Stomach (tissue), 9 donors: Measurements from ENCODE around the gene HMGCR. TPM values are rescaled to one million over a fixed set of nuclear protein-coding genes. Genes with fewer than 3 reads are reported as not detected.

Source experiments
- DNase-seq, 2 donors: peaks; one replicate each; pipeline versions ENCODE4 v3.0.0 to v3.0.0-alpha.2; 2013 to 2019
- H3K27ac ChIP-seq, 5 donors: fragments of 200-600 bp in 4 of 5; sonication (generic) in 4 of 5; one replicate each; pipeline ENCODE4 v1.5.1; 2013 to 2019; ENCODE audit warnings: mild to moderate bottlenecking in 1 of 5, moderate library complexity in 1 of 5
- H3K27me3 ChIP-seq, 3 donors: fragments of 200-600 bp; sonication (generic); one replicate each; pipeline ENCODE4 v1.5.1; 2017 to 2019; ENCODE audit warnings: mixed run types in 1 of 3
- H3K36me3 ChIP-seq, 4 donors: fragments of 200-600 bp; sonication (generic); 1 replicate in 3 of 4; 2 replicates in 1 of 4; pipeline ENCODE4 v1.5.1; 2016 to 2019
- H3K4me1 ChIP-seq, 4 donors: fragments of 200-600 bp; sonication (generic); one replicate each; pipeline ENCODE4 v1.5.1; 2016 to 2019
- H3K4me3 ChIP-seq, 4 donors: fragments of 200-600 bp; sonication (generic) in 3 of 4; one replicate each; pipeline ENCODE4 v1.5.1; 2016 to 2019; ENCODE audit warnings: mild to moderate bottlenecking in 1 of 4
- H3K9me3 ChIP-seq, 4 donors: fragments of 200-600 bp; sonication (generic); one replicate each; pipeline ENCODE4 v1.5.1; 2016 to 2019
- EP300 ChIP-seq: sonication (generic); formaldehyde crosslinking; IDR thresholded peaks from one replicate; pipeline ENCODE4 v1.6.1; 2017; ENCODE audit warnings: antibody characterized with exemption
- POLR2A ChIP-seq, 4 donors: fragments of 450-650 bp; IDR thresholded peaks; one replicate each; pipeline ENCODE4 v1.6.1; 2016; ENCODE audit warnings: antibody characterized with exemption in 4 of 4, control low read depth in 2 of 4, mild to moderate bottlenecking in 1 of 4, moderate library complexity in 1 of 4
- POLR2AphosphoS5 ChIP-seq, 3 donors: sonication (generic); formaldehyde crosslinking; IDR thresholded peaks; one replicate each; pipeline ENCODE4 v1.6.1; 2016; ENCODE audit warnings: antibody characterized with exemption in 3 of 3
- whole genome bisulfite sequencing, 5 donors: extraction: QIAGEN DNeasy Blood & Tissue Kit in 3 of 5; methylation state at CpG; one replicate each; pipeline versions ENCODE4 v1.1.5 to v1.1.7; 2013 to 2018; 5-methylcytosine and 5-hydroxymethylcytosine counted together
- intact Hi-C: fragments of 100-400 bp; cut with DNase I; formaldehyde crosslinking; loops from one replicate; pipeline ENCODE4 v1.15.1; 2023; ENCODE audit warnings: low total_unique reads
- polyA plus RNA-seq, 3 donors: library from polyadenylated mRNA; stranded (reverse); fragments of 200-250 nt; gene quantifications; one replicate each; pipeline ENCODE4 v1.2.3, GENCODE V29; 2013
- total RNA-seq, 5 donors: library from RNA; depleted of rRNA; stranded (reverse); fragments of >200 nt; gene quantifications; one replicate each; pipeline versions ENCODE4 v1.1.0 to v1.2.3, GENCODE V29; 2014 to 2016
- TF ChIP-seq, protein P1 (sequence below), 7 experiments: fragments of 450-650 bp in 4 of 7; fragments of 200-600 bp in 3 of 7; sonication (generic) in 3 of 7; IDR thresholded peaks; one replicate each; pipeline ENCODE4 v1.5.1; 2016 to 2019; ENCODE audit warnings: antibody characterized with exemption in 7 of 7, control low read depth in 2 of 7, mild to moderate bottlenecking in 1 of 7
- donor health status: healthy with polysubstance abuse.
- donor health status: Bipolar disorder and iron deficiency.
- donor health status: healthy.

The HMGCR gene
- total and polyA plus RNA-seq, 8 donors, result 6.0 to 72.5 (median 25.4) TPM

DNA sequence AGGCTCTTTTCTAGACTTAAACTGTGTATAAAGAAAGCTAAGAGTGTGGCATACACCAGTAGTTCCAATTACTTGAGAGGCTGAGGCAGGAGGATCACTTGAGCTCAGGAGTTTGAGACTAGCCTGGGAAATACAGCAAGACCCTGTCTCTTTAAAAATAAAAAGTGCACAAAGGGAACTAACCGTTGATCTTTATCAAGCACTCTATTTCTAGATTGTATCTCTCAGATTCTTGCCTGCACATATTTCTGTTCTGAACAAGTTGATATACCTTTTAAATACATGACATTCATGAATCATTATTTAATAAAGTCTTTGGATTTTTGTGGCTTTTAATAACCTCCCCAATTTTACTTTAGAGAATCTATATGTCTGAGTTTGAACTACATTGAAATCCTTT lies 47.2 kb downstream of the HMGCR start:
- H3K27ac ChIP-seq, result no peak overlapping the region
- no peak for DNase-seq
- TF ChIP-seq POLR2A (IDR thresholded peaks at IDR 0.05) (no peak), EP300 (no peak), POLR2AphosphoS5 (IDR thresholded peaks at IDR 0.05) (no peak)
- TF ChIP-seq, protein P1, sequence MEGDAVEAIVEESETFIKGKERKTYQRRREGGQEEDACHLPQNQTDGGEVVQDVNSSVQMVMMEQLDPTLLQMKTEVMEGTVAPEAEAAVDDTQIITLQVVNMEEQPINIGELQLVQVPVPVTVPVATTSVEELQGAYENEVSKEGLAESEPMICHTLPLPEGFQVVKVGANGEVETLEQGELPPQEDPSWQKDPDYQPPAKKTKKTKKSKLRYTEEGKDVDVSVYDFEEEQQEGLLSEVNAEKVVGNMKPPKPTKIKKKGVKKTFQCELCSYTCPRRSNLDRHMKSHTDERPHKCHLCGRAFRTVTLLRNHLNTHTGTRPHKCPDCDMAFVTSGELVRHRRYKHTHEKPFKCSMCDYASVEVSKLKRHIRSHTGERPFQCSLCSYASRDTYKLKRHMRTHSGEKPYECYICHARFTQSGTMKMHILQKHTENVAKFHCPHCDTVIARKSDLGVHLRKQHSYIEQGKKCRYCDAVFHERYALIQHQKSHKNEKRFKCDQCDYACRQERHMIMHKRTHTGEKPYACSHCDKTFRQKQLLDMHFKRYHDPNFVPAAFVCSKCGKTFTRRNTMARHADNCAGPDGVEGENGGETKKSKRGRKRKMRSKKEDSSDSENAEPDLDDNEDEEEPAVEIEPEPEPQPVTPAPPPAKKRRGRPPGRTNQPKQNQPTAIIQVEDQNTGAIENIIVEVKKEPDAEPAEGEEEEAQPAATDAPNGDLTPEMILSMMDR (IDR thresholded peaks at IDR 0.05), result no peak
- H3K36me3 ChIP-seq, result peaks cover 24 to 98% (median 96%) of the 10 kb centered on the region in 4 donors
- 43 to 53% (median 47%) methylated on average over 1 of the region's 1 CpG for WGBS, 5 donors
- no peak overlapping the region for H3K4me3 ChIP-seq
- no peaks in the 10 kb centered on the region for H3K4me1 ChIP-seq
- intact Hi-C loops, result no loop called here
- H3K27me3 ChIP-seq, result no peaks in the 10 kb centered on the region
- H3K9me3 ChIP-seq, result no peaks in the 10 kb centered on the region

DNA sequence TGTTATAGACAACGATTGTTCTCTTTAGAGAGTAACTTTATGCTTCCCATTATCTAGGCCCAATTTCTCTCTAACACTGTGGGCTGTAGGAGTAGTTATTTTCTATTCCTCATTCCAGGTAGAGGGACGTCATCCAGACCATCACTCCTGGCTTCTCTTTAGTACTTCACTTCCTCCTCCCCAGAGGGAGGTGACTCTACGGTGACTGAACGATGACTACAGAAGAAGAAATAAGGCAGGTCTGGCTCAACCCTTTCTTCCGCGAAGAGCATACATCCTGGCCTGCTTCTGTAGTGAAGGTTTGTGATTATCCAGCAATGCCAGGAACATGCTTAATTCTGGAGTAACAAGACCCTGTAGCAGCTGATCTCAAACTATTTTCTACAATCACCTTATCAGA lies 50.8 kb downstream of the HMGCR start:
- no peaks in the 10 kb centered on the region for H3K9me3 ChIP-seq
- TF ChIP-seq EP300 (no peak), POLR2AphosphoS5 (IDR thresholded peaks at IDR 0.05) (no peak), POLR2A (IDR thresholded peaks at IDR 0.05) (no peak)
- TF ChIP-seq, protein P1 (IDR thresholded peaks at IDR 0.05), result no peak
- 88 to 97% (median 90%) methylated on average over 6 of the region's 6 CpGs for WGBS, 5 donors
- no peaks in the 10 kb centered on the region for H3K4me1 ChIP-seq
- no peaks in the 10 kb centered on the region for H3K27me3 ChIP-seq
- peaks cover 20 to 89% (median 73%) of the 10 kb centered on the region in 4 donors for H3K36me3 ChIP-seq
- no peak for DNase-seq
- H3K4me3 ChIP-seq, result no peak overlapping the region
- intact Hi-C loops, result no loop called here
- H3K27ac ChIP-seq, result no peak overlapping the region

DNA sequence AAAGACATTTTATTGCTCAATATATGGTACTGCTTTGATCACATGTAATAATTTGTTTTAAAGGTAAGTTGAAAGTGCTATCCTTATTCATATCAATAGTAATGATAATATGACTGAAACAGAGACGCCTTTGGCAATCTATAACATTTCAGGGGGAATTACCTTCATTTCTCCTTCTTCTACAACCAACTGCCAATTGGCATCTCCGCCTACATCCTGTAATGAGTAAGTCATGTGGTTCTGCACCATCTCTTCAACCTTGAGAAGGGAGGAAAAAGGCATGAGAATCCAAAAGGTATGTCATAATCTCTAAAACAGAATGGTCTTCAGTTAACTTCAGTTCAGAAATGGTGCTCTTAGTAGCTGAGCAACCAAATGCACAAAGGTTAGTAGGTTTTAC lies 52.4 kb downstream of the HMGCR start:
- H3K27me3 ChIP-seq, result no peaks in the 10 kb centered on the region
- H3K27ac ChIP-seq, result no peak overlapping the region
- no peaks in the 10 kb centered on the region for H3K9me3 ChIP-seq
- H3K36me3 ChIP-seq, result peaks cover 16 to 83% (median 66%) of the 10 kb centered on the region in 4 donors
- intact Hi-C loops, result no loop called here
- H3K4me1 ChIP-seq, result no peaks in the 10 kb centered on the region
- TF ChIP-seq EP300, result no peak
- no peak for TF ChIP-seq POLR2AphosphoS5 (IDR thresholded peaks at IDR 0.05)
- TF ChIP-seq, protein P1 (IDR thresholded peaks at IDR 0.05), result no peak
- TF ChIP-seq POLR2A (IDR thresholded peaks at IDR 0.05), result no peak
- no peak overlapping the region for H3K4me3 ChIP-seq
- 79 to 91% (median 85%) methylated on average over 2 of the region's 2 CpGs for WGBS, 5 donors
- no peak for DNase-seq

DNA sequence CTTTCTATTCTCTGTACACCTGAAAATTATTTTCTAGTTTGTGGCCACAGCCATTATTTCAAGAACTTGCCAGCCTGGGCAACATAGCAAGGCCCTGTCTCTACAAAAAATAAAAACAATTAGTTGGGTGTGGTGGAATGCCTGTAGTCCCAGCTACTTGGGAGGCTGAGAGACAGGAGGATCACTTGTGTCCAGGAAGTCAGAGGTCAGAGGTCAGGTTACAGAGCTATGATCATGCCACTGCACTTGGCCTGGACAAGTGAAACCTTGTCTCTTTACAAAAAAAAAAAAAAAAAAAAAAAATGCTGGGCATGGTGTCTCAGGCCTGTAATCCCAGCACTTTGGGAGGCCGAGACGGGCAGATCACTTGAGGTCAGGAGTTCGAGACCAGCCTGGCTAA lies 58.3 kb downstream of the HMGCR start:
- H3K27ac ChIP-seq, result no peak overlapping the region
- intact Hi-C loops, result no loop called here
- 85 to 100% (median 95%) methylated on average over 3 of the region's 3 CpGs for WGBS, 5 donors
- H3K27me3 ChIP-seq, result no peaks in the 10 kb centered on the region
- H3K4me1 ChIP-seq, result no peaks in the 10 kb centered on the region
- H3K36me3 ChIP-seq, result peaks cover 0 to 58% (median 44%) of the 10 kb centered on the region in 4 donors
- H3K9me3 ChIP-seq, result no peaks in the 10 kb centered on the region
- no peak overlapping the region for H3K4me3 ChIP-seq
- DNase-seq, result no peak
- TF ChIP-seq EP300 (no peak), POLR2AphosphoS5 (IDR thresholded peaks at IDR 0.05) (no peak), POLR2A (IDR thresholded peaks at IDR 0.05) (no peak)
- TF ChIP-seq, protein P1 (IDR thresholded peaks at IDR 0.05), result no peak
